Tibial nerve (tissue), 4 donors: Measurements from ENCODE around the gene BDKRB2.

Experiments used
- EP300 ChIP-seq, 2 donors: sonication (generic); formaldehyde crosslinking; IDR thresholded peaks; one replicate each; pipeline ENCODE4 v1.6.1; 2017; ENCODE audit warnings: antibody characterized with exemption in 2 of 2, mild to moderate bottlenecking in 1 of 2
- TF ChIP-seq, protein P1 (sequence below), 5 experiments: fragments of 200-600 bp in 3 of 5; fragments of 450-650 bp in 2 of 5; sonication (generic) in 3 of 5; IDR thresholded peaks; one replicate each; pipeline ENCODE4 v1.5.1; 2016 to 2019; ENCODE audit warnings: antibody characterized with exemption in 5 of 5, mild to moderate bottlenecking in 3 of 5, moderate library complexity in 2 of 5

DNA sequence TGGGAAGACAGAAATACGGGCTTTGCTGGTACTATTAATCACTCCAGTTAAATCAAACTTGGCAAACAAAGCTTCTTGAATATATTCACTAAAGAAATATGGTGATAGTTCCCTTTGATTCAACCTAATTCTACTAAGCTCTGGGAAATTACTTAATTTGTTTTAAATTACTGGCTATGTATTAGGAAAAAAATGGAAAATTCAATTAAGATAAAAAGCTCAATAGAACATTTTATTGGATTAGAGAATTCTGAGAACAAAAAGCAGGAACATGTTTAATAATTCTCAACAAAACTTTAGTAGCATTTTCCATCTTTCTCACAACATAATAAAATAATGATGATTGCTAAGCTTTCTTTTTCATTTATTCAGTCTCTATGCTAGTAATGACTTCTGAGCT, 81.6 kb downstream of the BDKRB2 start:
- TF ChIP-seq, protein P1, sequence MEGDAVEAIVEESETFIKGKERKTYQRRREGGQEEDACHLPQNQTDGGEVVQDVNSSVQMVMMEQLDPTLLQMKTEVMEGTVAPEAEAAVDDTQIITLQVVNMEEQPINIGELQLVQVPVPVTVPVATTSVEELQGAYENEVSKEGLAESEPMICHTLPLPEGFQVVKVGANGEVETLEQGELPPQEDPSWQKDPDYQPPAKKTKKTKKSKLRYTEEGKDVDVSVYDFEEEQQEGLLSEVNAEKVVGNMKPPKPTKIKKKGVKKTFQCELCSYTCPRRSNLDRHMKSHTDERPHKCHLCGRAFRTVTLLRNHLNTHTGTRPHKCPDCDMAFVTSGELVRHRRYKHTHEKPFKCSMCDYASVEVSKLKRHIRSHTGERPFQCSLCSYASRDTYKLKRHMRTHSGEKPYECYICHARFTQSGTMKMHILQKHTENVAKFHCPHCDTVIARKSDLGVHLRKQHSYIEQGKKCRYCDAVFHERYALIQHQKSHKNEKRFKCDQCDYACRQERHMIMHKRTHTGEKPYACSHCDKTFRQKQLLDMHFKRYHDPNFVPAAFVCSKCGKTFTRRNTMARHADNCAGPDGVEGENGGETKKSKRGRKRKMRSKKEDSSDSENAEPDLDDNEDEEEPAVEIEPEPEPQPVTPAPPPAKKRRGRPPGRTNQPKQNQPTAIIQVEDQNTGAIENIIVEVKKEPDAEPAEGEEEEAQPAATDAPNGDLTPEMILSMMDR (IDR thresholded peaks at IDR 0.05), result no peak
- no peak for TF ChIP-seq EP300 (IDR thresholded peaks at IDR 0.05)
